ENCODE results near the gene CAPN13. TPM values are rescaled to one million over a fixed set of nuclear protein-coding genes. Genes with fewer than 3 reads are reported as not detected.

Gene CAPN13
- total and polyA plus RNA-seq, 2 donors (not counting 1 experiment from before 2014, with no cell fraction given): not detected

DNA sequence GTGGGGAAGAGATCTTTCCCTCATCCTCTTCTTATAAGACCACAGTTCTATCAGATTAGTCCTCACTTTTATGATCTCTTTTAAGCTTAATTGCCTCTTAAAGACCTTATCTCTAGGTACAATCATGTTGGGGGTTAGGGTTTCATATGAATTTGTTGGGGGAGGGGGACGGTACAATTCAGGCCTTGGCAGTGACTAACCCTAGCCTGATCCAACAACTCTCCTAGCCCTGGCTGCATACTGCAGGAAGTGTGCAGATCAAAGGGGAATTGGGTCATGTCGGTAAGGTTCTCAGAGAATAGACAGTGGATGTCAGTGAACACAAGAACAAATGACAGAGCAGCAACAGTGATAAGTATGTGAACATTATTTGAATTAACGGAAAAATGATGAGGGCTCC, 16.4 kb downstream of the CAPN13 start:
- no peak overlapping the region for H3K4me3 ChIP-seq (ENCODE audit: control extremely low read depth in 1 of 5, extremely low read depth in 1 of 5, insufficient read depth in 1 of 5, low read depth in 2 of 5, low read length in 4 of 5)
- ATAC-seq (ENCODE audit: low read depth) (no peak), DNase-seq (no peak)
- Mint-ChIP-seq H3K9me3 (ENCODE audit: insufficient read depth) (no peaks in the 10 kb centered on the region), H3K4me3 (no peak overlapping the region), H3K27ac (no peak overlapping the region), H3K4me1 (peaks cover 10% of the 10 kb centered on the region), H3K27me3 (no peaks in the 10 kb centered on the region)
- no peaks in the 10 kb centered on the region for H3K27me3 ChIP-seq (replicated peaks in 1 of 4; ENCODE audit: control extremely low read depth in 1 of 4, control insufficient read depth in 3 of 4, insufficient read depth in 4 of 4, low read length in 3 of 4)
- POLR2A ChIA-PET: no interaction called here
- H3K9me3 ChIP-seq (ENCODE audit: control extremely low read depth in 1 of 3, control insufficient read depth in 2 of 3, insufficient read depth in 1 of 3, low read length in 2 of 3): no peaks in the 10 kb centered on the region
- intact Hi-C loops (cut with micrococcal nuclease): no loop called here
- no peak overlapping the region for H2AFZ ChIP-seq (ENCODE audit: insufficient read depth, low read depth, low read length, poor library complexity, severe bottlenecking)
- no peaks in the 10 kb centered on the region for H3K79me2 ChIP-seq (ENCODE audit: control insufficient read depth, insufficient read depth, low read length)
- no peak overlapping the region for H3K4me2 ChIP-seq (replicated peaks; ENCODE audit: low read depth, low read length, poor library complexity, severe bottlenecking)
- no peak overlapping the region for H3K27ac ChIP-seq (ENCODE audit: low read length in 2 of 2)
- WGBS (ENCODE audit: insufficient coverage): no CpG with 5 or more reads among the region's 3 CpGs
- H3K36me3 ChIP-seq (replicated peaks in 1 of 2; ENCODE audit: control extremely low read depth in 1 of 2, control insufficient read depth in 1 of 2, extremely low read depth in 1 of 2, insufficient read depth in 2 of 2, low read length in 1 of 2): no peaks in the 10 kb centered on the region
- peaks cover 0 to 7% of the 10 kb centered on the region in 2 donors for H3K4me1 ChIP-seq (ENCODE audit: control insufficient read depth in 2 of 2, insufficient read depth in 2 of 2, low read length in 2 of 2)
- CTCF ChIA-PET: no interaction called here
- TF ChIP-seq, protein P1, sequence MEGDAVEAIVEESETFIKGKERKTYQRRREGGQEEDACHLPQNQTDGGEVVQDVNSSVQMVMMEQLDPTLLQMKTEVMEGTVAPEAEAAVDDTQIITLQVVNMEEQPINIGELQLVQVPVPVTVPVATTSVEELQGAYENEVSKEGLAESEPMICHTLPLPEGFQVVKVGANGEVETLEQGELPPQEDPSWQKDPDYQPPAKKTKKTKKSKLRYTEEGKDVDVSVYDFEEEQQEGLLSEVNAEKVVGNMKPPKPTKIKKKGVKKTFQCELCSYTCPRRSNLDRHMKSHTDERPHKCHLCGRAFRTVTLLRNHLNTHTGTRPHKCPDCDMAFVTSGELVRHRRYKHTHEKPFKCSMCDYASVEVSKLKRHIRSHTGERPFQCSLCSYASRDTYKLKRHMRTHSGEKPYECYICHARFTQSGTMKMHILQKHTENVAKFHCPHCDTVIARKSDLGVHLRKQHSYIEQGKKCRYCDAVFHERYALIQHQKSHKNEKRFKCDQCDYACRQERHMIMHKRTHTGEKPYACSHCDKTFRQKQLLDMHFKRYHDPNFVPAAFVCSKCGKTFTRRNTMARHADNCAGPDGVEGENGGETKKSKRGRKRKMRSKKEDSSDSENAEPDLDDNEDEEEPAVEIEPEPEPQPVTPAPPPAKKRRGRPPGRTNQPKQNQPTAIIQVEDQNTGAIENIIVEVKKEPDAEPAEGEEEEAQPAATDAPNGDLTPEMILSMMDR (IDR thresholded peaks at IDR 0.05): no peak
- no peak for TF ChIP-seq EZH2 (IDR thresholded peaks at IDR 0.05; ENCODE audit: borderline replicate concordance, insufficient read depth, low read depth, low read length, poor library complexity, severe bottlenecking)
- no peak overlapping the region for H3K9ac ChIP-seq (ENCODE audit: low read length)
- H4K20me1 ChIP-seq (ENCODE audit: control insufficient read depth, insufficient read depth, low read length, poor library complexity, severe bottlenecking): no peaks in the 10 kb centered on the region

GRCh38 chr2:30789670-30790210, 17.5 kb downstream of the CAPN13 start:
- CTCF ChIA-PET: no interaction called here
- Histone ChIP-seq H3K27me3 (replicated peaks in 1 of 4; ENCODE audit: control extremely low read depth in 1 of 4, control insufficient read depth in 3 of 4, insufficient read depth in 4 of 4, low read length in 3 of 4) (no peaks in the 10 kb centered on the region), H3K4me3 (ENCODE audit: control extremely low read depth in 1 of 5, extremely low read depth in 1 of 5, insufficient read depth in 1 of 5, low read depth in 2 of 5, low read length in 4 of 5) (no peak overlapping the region), H3K36me3 (replicated peaks in 1 of 2; ENCODE audit: control extremely low read depth in 1 of 2, control insufficient read depth in 1 of 2, extremely low read depth in 1 of 2, insufficient read depth in 2 of 2, low read length in 1 of 2) (no peaks in the 10 kb centered on the region), H4K20me1 (ENCODE audit: control insufficient read depth, insufficient read depth, low read length, poor library complexity, severe bottlenecking) (no peaks in the 10 kb centered on the region), H3K4me1 (ENCODE audit: control insufficient read depth in 2 of 2, insufficient read depth in 2 of 2, low read length in 2 of 2) (peaks cover 0 to 7% of the 10 kb centered on the region in 2 donors), H3K27ac (ENCODE audit: low read length in 2 of 2) (no peak overlapping the region), H3K9ac (ENCODE audit: low read length) (no peak overlapping the region), H3K9me3 (ENCODE audit: control extremely low read depth in 1 of 3, control insufficient read depth in 2 of 3, insufficient read depth in 1 of 3, low read length in 2 of 3) (no peaks in the 10 kb centered on the region), H3K79me2 (ENCODE audit: control insufficient read depth, insufficient read depth, low read length) (no peaks in the 10 kb centered on the region), H3K4me2 (replicated peaks; ENCODE audit: low read depth, low read length, poor library complexity, severe bottlenecking) (no peak overlapping the region), H2AFZ (ENCODE audit: insufficient read depth, low read depth, low read length, poor library complexity, severe bottlenecking) (no peak overlapping the region)
- POLR2A ChIA-PET: no interaction called here
- WGBS (ENCODE audit: insufficient coverage): 90% methylated on average over 3 of the region's 4 CpGs
- intact Hi-C loops (cut with micrococcal nuclease): no loop called here
- Mint-ChIP-seq H3K4me3 (no peak overlapping the region), H3K9me3 (ENCODE audit: insufficient read depth) (no peaks in the 10 kb centered on the region), H3K27ac (no peak overlapping the region), H3K27me3 (peaks cover 4% of the 10 kb centered on the region), H3K4me1 (peaks cover 10% of the 10 kb centered on the region)
- DNase-seq: no peak
- no peak for TF ChIP-seq EZH2 (IDR thresholded peaks at IDR 0.05; ENCODE audit: borderline replicate concordance, insufficient read depth, low read depth, low read length, poor library complexity, severe bottlenecking)
- TF ChIP-seq, protein P1 (IDR thresholded peaks at IDR 0.05): no peak
- no peak for ATAC-seq (ENCODE audit: low read depth)
